IPS DF 6.9 (cell line): Measurements from ENCODE around the gene ARID1B.

Experiments
- DNase-seq: peaks from one replicate; pipeline ENCODE4 v3.0.0-alpha.2; 2013; ENCODE audit warnings: low read depth, low spot score
- H3K27ac ChIP-seq: one replicate; pipeline ENCODE4 v1.5.1; 2013; ENCODE audit warnings: low read length, control low read depth
- H3K27me3 ChIP-seq: 2 replicates; pipeline ENCODE4 v1.6.1; 2013; ENCODE audit warnings: mild to moderate bottlenecking, low read length; ENCODE audit not compliant: control insufficient read depth, insufficient read depth
- H3K36me3 ChIP-seq: 2 replicates; pipeline ENCODE4 v1.6.1; 2013; ENCODE audit warnings: low read length; ENCODE audit not compliant: control insufficient read depth, insufficient read depth
- H3K4me1 ChIP-seq: 2 replicates; pipeline ENCODE4 v1.6.1; 2013; ENCODE audit warnings: low read length; ENCODE audit not compliant: control insufficient read depth, insufficient read depth
- H3K4me3 ChIP-seq: 2 replicates; pipeline ENCODE4 v1.5.1; 2013; ENCODE audit warnings: mild to moderate bottlenecking, low read length
- H3K9me3 ChIP-seq: 2 replicates; pipeline ENCODE4 v1.6.1; 2013; ENCODE audit warnings: low read length, inconsistent platforms; ENCODE audit not compliant: control insufficient read depth, insufficient read depth
- WGBS: extraction: QIAGEN DNeasy Blood & Tissue Kit; methylation state at CpG from one replicate; pipeline ENCODE4 v1.1.7; 2013; ENCODE audit warnings: mixed read lengths, missing lambda C conversion rate; ENCODE audit not compliant: insufficient read length, insufficient coverage; 5-methylcytosine and 5-hydroxymethylcytosine counted together

Gene ARID1B

DNA sequence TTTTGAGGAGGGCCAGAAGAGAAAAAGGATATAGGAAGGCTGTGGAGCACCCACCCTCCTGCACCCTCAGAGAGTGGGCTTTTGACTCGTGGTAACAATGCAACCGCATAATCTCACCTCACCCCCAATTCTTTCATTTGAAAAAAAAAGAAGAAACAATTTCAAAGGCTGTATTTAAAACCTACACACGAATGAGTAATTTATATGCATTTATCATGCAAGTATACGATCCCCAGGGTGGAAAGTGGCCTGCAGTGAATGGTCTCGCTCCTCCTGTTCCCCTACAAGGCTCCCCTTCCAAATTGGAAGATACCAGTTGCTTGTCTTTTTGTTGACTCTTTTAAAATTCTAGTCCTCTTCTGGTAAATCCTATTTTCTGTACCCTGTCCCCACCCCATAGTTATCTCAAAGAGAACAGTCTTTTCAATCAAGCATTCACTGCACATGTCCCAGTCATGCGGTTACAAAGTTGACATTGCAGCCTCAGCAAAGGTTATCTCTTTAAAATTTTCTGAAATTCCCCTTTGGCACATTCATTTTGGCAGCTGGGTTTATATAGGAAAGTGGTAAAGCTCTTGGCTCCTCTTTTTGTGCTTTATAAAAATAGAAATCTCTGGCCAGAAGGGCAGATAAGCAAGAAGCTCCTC is 110.6 kb downstream of the ARID1B start:
- H3K36me3 ChIP-seq, result no peaks in the 10 kb centered on the region
- DNase-seq, result no peak
- no CpG with 5 or more reads among the region's 6 CpGs for WGBS
- H3K9me3 ChIP-seq, result no peaks in the 10 kb centered on the region
- H3K27ac ChIP-seq, result no peak overlapping the region
- H3K4me1 ChIP-seq, result peaks cover 6% of the 10 kb centered on the region
- H3K27me3 ChIP-seq, result no peaks in the 10 kb centered on the region
- H3K4me3 ChIP-seq, result no peak overlapping the region

GRCh38 chr6:156889469-156889868 is 112.3 kb downstream of the ARID1B start:
- H3K4me1 ChIP-seq, result peaks cover 4% of the 10 kb centered on the region; the same call in 1 of the 2 replicates
- no peak for DNase-seq

DNA sequence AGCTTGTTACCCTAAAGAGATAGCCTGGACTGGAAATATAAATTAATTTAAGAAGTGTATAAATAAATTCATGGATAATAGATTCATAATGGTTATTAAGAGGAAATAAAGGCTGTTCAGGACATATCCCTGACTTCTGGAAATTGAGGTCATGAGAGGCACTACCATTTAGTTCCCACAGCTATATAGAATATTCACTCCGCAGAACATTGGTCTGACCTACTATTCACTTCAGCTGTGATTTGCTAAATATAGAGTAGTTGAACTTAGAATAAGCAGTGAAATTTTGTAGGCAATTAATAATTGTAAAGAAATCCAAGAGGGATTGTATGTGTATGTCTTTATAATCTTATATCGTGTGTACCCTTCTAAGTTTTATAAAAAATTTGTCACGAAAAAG is 112.8 kb downstream of the ARID1B start:
- H3K27ac ChIP-seq, result no peak overlapping the region
- H3K36me3 ChIP-seq, result no peaks in the 10 kb centered on the region
- H3K4me1 ChIP-seq, result peaks cover 4% of the 10 kb centered on the region; the same call in 1 of the 2 replicates

More at GRCh38 chr6:156889469-156889868, 112.3 kb downstream of the ARID1B start:
- H3K4me3 ChIP-seq, result no peak overlapping the region
- no peaks in the 10 kb centered on the region for H3K27me3 ChIP-seq
- no CpG with 5 or more reads among the region's 6 CpGs for WGBS
- no peaks in the 10 kb centered on the region for H3K9me3 ChIP-seq
- H3K36me3 ChIP-seq, result no peaks in the 10 kb centered on the region
- H3K27ac ChIP-seq, result no peak overlapping the region

DNA sequence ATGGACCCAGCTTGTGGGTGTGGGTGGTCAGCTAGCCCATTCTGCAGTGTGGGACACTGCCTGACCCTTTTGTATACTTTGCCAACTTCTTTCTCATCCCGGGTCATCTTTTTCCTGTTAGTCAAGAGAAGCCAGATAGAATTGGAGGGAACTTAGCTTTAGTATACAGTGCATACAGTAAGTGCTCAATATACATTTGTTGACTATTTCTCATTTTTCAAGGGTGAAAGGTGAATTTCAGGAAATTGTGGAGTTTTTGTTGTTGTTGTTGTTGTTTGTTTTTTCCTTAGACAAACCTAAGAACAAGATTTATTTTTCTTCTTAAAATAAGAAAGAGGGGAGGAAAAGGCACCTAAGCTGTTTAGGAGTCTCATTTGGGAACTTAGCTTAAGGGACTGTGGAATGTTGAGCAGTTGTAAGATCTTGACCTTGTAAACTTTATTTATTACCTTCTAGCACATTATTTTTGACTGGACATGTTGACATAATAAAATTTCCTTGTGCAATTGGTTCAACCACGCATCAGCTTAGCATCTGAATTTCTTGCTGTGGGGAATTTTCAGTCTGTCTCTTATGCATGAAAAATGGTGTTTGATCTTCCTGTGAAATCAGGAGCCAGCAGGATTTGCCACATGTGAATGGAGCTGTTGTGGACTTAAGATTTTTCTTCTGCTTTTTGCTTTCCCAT is 113.6 kb downstream of the ARID1B start:
- WGBS, result no CpG with 5 or more reads among the region's 2 CpGs
- no peaks in the 10 kb centered on the region for H3K9me3 ChIP-seq
- H3K27ac ChIP-seq, result no peak overlapping the region
- H3K4me1 ChIP-seq, result peaks cover 4% of the 10 kb centered on the region; the same call in 1 of the 2 replicates
- H3K27me3 ChIP-seq, result no peaks in the 10 kb centered on the region
- H3K36me3 ChIP-seq, result no peaks in the 10 kb centered on the region
- DNase-seq, result no peak
- no peak overlapping the region for H3K4me3 ChIP-seq

More for the DNA sequence above, 112.8 kb downstream of the ARID1B start:
- Histone ChIP-seq H3K9me3 (no peaks in the 10 kb centered on the region), H3K27me3 (no peaks in the 10 kb centered on the region), H3K4me3 (no peak overlapping the region)
- whole genome bisulfite sequencing, result no CpG with 5 or more reads among the region's 3 CpGs
- DNase-seq, result no peak

DNA sequence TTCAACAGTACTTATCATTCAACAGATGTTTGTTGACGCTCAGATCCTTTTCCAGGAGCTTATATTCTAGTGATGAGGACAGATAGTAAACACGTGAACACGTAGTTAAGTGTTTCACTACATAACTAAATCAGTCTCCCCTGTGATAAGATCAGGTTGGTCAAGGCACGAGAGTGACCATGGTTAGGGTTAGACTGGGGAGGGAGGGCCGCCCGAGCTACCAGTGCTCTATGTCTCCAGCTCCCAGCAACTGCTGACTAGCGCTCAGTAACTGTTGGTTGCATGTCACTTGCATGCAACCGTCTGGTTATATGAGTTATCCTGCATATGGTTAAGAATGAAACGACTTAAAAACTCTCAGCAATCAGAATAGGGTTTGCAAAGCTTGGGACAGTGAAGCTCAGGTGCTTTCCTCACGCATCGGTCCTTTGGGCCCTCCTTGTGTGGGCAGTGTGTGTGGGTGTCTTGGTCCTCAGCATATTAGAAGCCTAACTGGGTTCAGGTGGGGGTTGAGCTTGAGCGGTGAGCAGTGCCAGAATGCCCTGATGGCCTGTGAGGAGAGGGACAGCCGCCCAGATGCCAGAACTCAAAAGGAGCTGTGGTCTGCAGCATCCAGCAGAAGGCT is 120.8 kb downstream of the ARID1B start:
- Histone ChIP-seq H3K27ac (no peak overlapping the region), H3K4me3 (no peak overlapping the region), H3K36me3 (no peaks in the 10 kb centered on the region), H3K9me3 (no peaks in the 10 kb centered on the region), H3K4me1 (no peaks in the 10 kb centered on the region), H3K27me3 (no peaks in the 10 kb centered on the region)
- WGBS, result no CpG with 5 or more reads among the region's 13 CpGs
- DNase-seq, result no peak

GRCh38 chr6:156899071-156899470 is 121.9 kb downstream of the ARID1B start:
- no peak for DNase-seq

DNA sequence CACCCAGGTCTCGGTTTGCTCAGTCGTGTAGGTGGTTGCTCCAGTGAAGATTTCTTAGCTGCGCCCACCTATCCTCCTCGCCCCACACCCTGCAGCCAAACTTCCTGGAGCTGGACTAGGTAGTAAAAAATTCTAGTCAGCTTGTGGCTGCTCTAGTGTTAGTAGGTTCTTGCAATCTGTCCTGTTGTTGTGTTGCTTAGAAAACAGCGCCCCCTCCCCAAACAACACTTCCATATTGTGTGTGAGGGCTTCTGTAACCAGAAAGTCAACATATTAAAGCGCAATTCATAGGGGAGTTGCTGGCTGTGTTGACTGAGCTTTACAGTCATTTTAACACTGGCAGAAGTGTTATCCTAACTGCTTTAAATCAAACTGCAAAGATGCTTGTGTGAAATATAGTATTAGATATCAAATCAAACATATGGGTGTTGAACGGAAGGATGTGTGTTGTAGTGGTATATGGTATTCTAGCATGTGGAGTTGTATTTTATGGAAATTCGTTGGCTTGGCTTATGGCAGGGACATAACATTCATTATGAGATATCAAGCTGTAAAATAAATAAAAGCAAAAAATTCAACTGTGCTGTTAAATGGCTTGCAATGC is 122.5 kb downstream of the ARID1B start:
- Histone ChIP-seq H3K36me3 (no peaks in the 10 kb centered on the region), H3K27ac (no peak overlapping the region), H3K27me3 (no peaks in the 10 kb centered on the region), H3K9me3 (no peaks in the 10 kb centered on the region), H3K4me3 (no peak overlapping the region), H3K4me1 (no peaks in the 10 kb centered on the region)
- no peak for DNase-seq
- 100% methylated on average over 2 of the region's 8 CpGs for WGBS

More at GRCh38 chr6:156899071-156899470, 121.9 kb downstream of the ARID1B start:
- H3K27ac ChIP-seq, result no peak overlapping the region
- H3K9me3 ChIP-seq, result no peaks in the 10 kb centered on the region
- no peaks in the 10 kb centered on the region for H3K27me3 ChIP-seq
- no peaks in the 10 kb centered on the region for H3K4me1 ChIP-seq
- no peaks in the 10 kb centered on the region for H3K36me3 ChIP-seq
- no CpG with 5 or more reads among the region's 4 CpGs for WGBS
- H3K4me3 ChIP-seq, result no peak overlapping the region

- H3K4me3 ChIP-seq, result no peak overlapping the region
- H3K27ac ChIP-seq, result no peak overlapping the region
- H3K4me1 ChIP-seq, result no peaks in the 10 kb centered on the region
- no peaks in the 10 kb centered on the region for H3K27me3 ChIP-seq
- H3K9me3 ChIP-seq, result no peaks in the 10 kb centered on the region
- H3K36me3 ChIP-seq, result no peaks in the 10 kb centered on the region
- no peak for DNase-seq
Observed at GRCh38 chr6:156900292-156900691, 123.1 kb downstream of the ARID1B start.

- no peaks in the 10 kb centered on the region for H3K27me3 ChIP-seq
- H3K4me3 ChIP-seq, result no peak overlapping the region
- H3K9me3 ChIP-seq, result no peaks in the 10 kb centered on the region
- H3K4me1 ChIP-seq, result peaks cover 1% of the 10 kb centered on the region; the same call in 1 of the 2 replicates
- H3K36me3 ChIP-seq, result no peaks in the 10 kb centered on the region
- WGBS, result no CpG with 5 or more reads among the region's 9 CpGs
- H3K27ac ChIP-seq, result no peak overlapping the region
- no peak for DNase-seq
Observed at GRCh38 chr6:156901309-156902019, 124.3 kb downstream of the ARID1B start.

- WGBS, result no CpG with 5 or more reads among the region's 1 CpG
- Histone ChIP-seq H3K27ac (no peak overlapping the region), H3K4me1 (peaks cover 1% of the 10 kb centered on the region; the same call in 1 of the 2 replicates), H3K36me3 (no peaks in the 10 kb centered on the region), H3K27me3 (no peaks in the 10 kb centered on the region), H3K9me3 (no peaks in the 10 kb centered on the region), H3K4me3 (no peak overlapping the region)
- DNase-seq, result no peak
Observed at GRCh38 chr6:156902782-156903181, 125.6 kb downstream of the ARID1B start.
